Muscle of leg (tissue), 11 donors: ENCODE measurements around the gene ZNF521. TPM values are rescaled to one million over a fixed set of nuclear protein-coding genes. Genes with fewer than 3 reads are reported as not detected.
A peak's percentile ranks its signal among the peaks of the same experiment; 100 is the strongest.

ENCODE experiments used
- DNase-seq: peaks from one replicate; pipeline ENCODE4 v3.0.0; 2013
- H3K27ac ChIP-seq: one replicate; pipeline ENCODE4 v1.5.1; 2013; ENCODE audit warnings: mild to moderate bottlenecking, low read length, control low read depth
- H3K27me3 ChIP-seq: one replicate; pipeline ENCODE4 v1.6.1; 2013; ENCODE audit warnings: low read length; ENCODE audit not compliant: control insufficient read depth, insufficient read depth
- H3K36me3 ChIP-seq: one replicate; pipeline ENCODE4 v1.6.1; 2013; ENCODE audit warnings: low read length; ENCODE audit not compliant: control insufficient read depth, insufficient read depth
- H3K4me1 ChIP-seq: one replicate; pipeline ENCODE4 v1.6.1; 2013; ENCODE audit warnings: low read length; ENCODE audit not compliant: control insufficient read depth, insufficient read depth
- H3K4me3 ChIP-seq: one replicate; pipeline ENCODE4 v1.5.1; 2013; ENCODE audit warnings: low read length, control low read depth
- H3K9me3 ChIP-seq: replicated peaks from 2 replicates; pipeline ENCODE4 v1.6.1; 2013; ENCODE audit warnings: low read depth, low read length; ENCODE audit not compliant: control insufficient read depth
- WGBS: methylation state at CpG from one replicate; pipeline ENCODE4 v1.1.5; 2013; ENCODE audit warnings: missing lambda C conversion rate; ENCODE audit not compliant: insufficient coverage; 5-methylcytosine and 5-hydroxymethylcytosine counted together
- polyA plus RNA-seq, 8 donors: library from polyadenylated mRNA; unstranded; fragments of 120-200 nt; gene quantifications; one replicate each; pipeline versions ENCODE4 v1.2.1 to v1.2.3, GENCODE V29; 2013; ENCODE audit warnings: inconsistent platforms in 1 of 8, low replicate concordance in 1 of 8; ENCODE audit not compliant: insufficient read length in 8 of 8, insufficient read depth in 1 of 8
- total RNA-seq: library from RNA; stranded (reverse); fragments of 120-200 nt; gene quantifications from one replicate; pipeline ENCODE4 v1.2.4, GENCODE V29; 2013

Gene ZNF521
- total and polyA plus RNA-seq, 9 donors = 29.6 to 67.1 (median 46.1) TPM

GRCh38 chr18:25192065-25192464, 159.9 kb downstream of the ZNF521 start:
- Histone ChIP-seq H3K36me3 (no peaks in the 10 kb centered on the region), H3K4me3 (no peak overlapping the region), H3K27ac (no peak overlapping the region), H3K27me3 (no peaks in the 10 kb centered on the region), H3K9me3 (no peaks in the 10 kb centered on the region), H3K4me1 (no peaks in the 10 kb centered on the region)
- WGBS = no CpG with 5 or more reads among the region's 4 CpGs
- DNase-seq = no peak

- H3K27me3 ChIP-seq = no peaks in the 10 kb centered on the region
- no peaks in the 10 kb centered on the region for H3K4me1 ChIP-seq
- H3K4me3 ChIP-seq = no peak overlapping the region
- H3K9me3 ChIP-seq = no peaks in the 10 kb centered on the region
- no peak for DNase-seq
- no peaks in the 10 kb centered on the region for H3K36me3 ChIP-seq
- no CpG with 5 or more reads among the region's 3 CpGs for WGBS
- H3K27ac ChIP-seq = no peak overlapping the region
Measured at GRCh38 chr18:25190472-25190871, 161.5 kb downstream of the ZNF521 start.

- 93% methylated on average over 3 of the region's 7 CpGs for WGBS
- no peak for DNase-seq
- Histone ChIP-seq H3K27ac (no peak overlapping the region), H3K9me3 (no peaks in the 10 kb centered on the region), H3K36me3 (no peaks in the 10 kb centered on the region), H3K4me1 (no peaks in the 10 kb centered on the region), H3K27me3 (no peaks in the 10 kb centered on the region), H3K4me3 (no peak overlapping the region)
Measured at GRCh38 chr18:25189391-25190185, 162.4 kb downstream of the ZNF521 start.

GRCh38 chr18:25187521-25188192, 164.3 kb downstream of the ZNF521 start:
- H3K27me3 ChIP-seq = no peaks in the 10 kb centered on the region
- no peaks in the 10 kb centered on the region for H3K9me3 ChIP-seq
- 75% methylated on average over 1 of the region's 7 CpGs for WGBS
- H3K36me3 ChIP-seq = no peaks in the 10 kb centered on the region
- DNase-seq = no peak
- no peaks in the 10 kb centered on the region for H3K4me1 ChIP-seq
- no peak overlapping the region for H3K4me3 ChIP-seq
- no peak overlapping the region for H3K27ac ChIP-seq

GRCh38 chr18:25186871-25187270, 165.1 kb downstream of the ZNF521 start:
- Histone ChIP-seq H3K36me3 (no peaks in the 10 kb centered on the region), H3K27ac (no peak overlapping the region), H3K27me3 (no peaks in the 10 kb centered on the region), H3K9me3 (no peaks in the 10 kb centered on the region), H3K4me1 (no peaks in the 10 kb centered on the region), H3K4me3 (no peak overlapping the region)
- no peak for DNase-seq
- WGBS = no CpG with 5 or more reads among the region's 4 CpGs

- no peaks in the 10 kb centered on the region for H3K9me3 ChIP-seq
- no peak overlapping the region for H3K4me3 ChIP-seq
- DNase-seq = no peak
- no peak overlapping the region for H3K27ac ChIP-seq
- WGBS = no CpG with 5 or more reads among the region's 2 CpGs
- H3K27me3 ChIP-seq = no peaks in the 10 kb centered on the region
- H3K4me1 ChIP-seq = peaks cover 2% of the 10 kb centered on the region
- no peaks in the 10 kb centered on the region for H3K36me3 ChIP-seq
Measured at GRCh38 chr18:25181993-25182392, 170.0 kb downstream of the ZNF521 start.

GRCh38 chr18:25181581-25181980, 170.4 kb downstream of the ZNF521 start:
- Histone ChIP-seq H3K4me3 (no peak overlapping the region), H3K36me3 (no peaks in the 10 kb centered on the region), H3K9me3 (no peaks in the 10 kb centered on the region), H3K27ac (no peak overlapping the region), H3K4me1 (peaks cover 2% of the 10 kb centered on the region), H3K27me3 (no peaks in the 10 kb centered on the region)
- no peak for DNase-seq
- WGBS = no CpG with 5 or more reads among the region's 3 CpGs

GRCh38 chr18:25180973-25181548, 170.9 kb downstream of the ZNF521 start:
- 43% methylated on average over 1 of the region's 6 CpGs for WGBS
- no peaks in the 10 kb centered on the region for H3K27me3 ChIP-seq
- H3K9me3 ChIP-seq = no peaks in the 10 kb centered on the region
- no peak for DNase-seq
- no peak overlapping the region for H3K4me3 ChIP-seq
- peaks cover 2% of the 10 kb centered on the region for H3K4me1 ChIP-seq
- H3K36me3 ChIP-seq = no peaks in the 10 kb centered on the region
- H3K27ac ChIP-seq = no peak overlapping the region

GRCh38 chr18:25177631-25178030, 174.3 kb downstream of the ZNF521 start:
- Histone ChIP-seq H3K27me3 (no peaks in the 10 kb centered on the region), H3K36me3 (no peaks in the 10 kb centered on the region), H3K4me3 (no peak overlapping the region), H3K27ac (no peak overlapping the region), H3K9me3 (no peaks in the 10 kb centered on the region), H3K4me1 (peaks cover 2% of the 10 kb centered on the region)
- WGBS = no CpG with 5 or more reads among the region's 3 CpGs
- no peak for DNase-seq

- H3K9me3 ChIP-seq = no peaks in the 10 kb centered on the region
- no peaks in the 10 kb centered on the region for H3K36me3 ChIP-seq
- 65% methylated on average over 17 of the region's 19 CpGs for WGBS
- H3K27ac ChIP-seq = no peak overlapping the region
- peaks cover 2% of the 10 kb centered on the region for H3K4me1 ChIP-seq
- H3K27me3 ChIP-seq = no peaks in the 10 kb centered on the region
- peak; percentile 22 for DNase-seq
- no peak overlapping the region for H3K4me3 ChIP-seq
Measured at GRCh38 chr18:25176518-25177042, 175.4 kb downstream of the ZNF521 start.
